ENCODE measurements around the gene NOS1. TPM values are rescaled to one million over a fixed set of nuclear protein-coding genes. Genes with fewer than 3 reads are reported as not detected.

Gene NOS1
- total and polyA plus RNA-seq, 2 experiments from 2014 or later: 0.63 to 3.0 TPM

GRCh38 chr12:117209626-117210025, 151.8 kb downstream of the NOS1 start:
- H3K4me3 Mint-ChIP-seq: no peak overlapping the region
- ATAC-seq (no peak), DNase-seq (ENCODE audit: low spot score) (no peak)
- H3K27me3 ChIP-seq (ENCODE audit: insufficient read depth): no peaks in the 10 kb centered on the region
- H3K4me1 Mint-ChIP-seq: peaks cover 19% of the 10 kb centered on the region
- H3K79me2 ChIP-seq (replicated peaks; ENCODE audit: insufficient read depth): no peaks in the 10 kb centered on the region
- no peaks in the 10 kb centered on the region for H4K20me1 ChIP-seq (replicated peaks; ENCODE audit: insufficient read depth)
- no peak overlapping the region for H3K4me2 ChIP-seq
- no peak overlapping the region for H3K27ac ChIP-seq (ENCODE audit: low read depth)
- H3K4me1 ChIP-seq (ENCODE audit: insufficient read depth): peaks cover 8% of the 10 kb centered on the region
- no peak overlapping the region for H3K27ac Mint-ChIP-seq
- no peak overlapping the region for H3K4me3 ChIP-seq
- H3K9me3 Mint-ChIP-seq: no peaks in the 10 kb centered on the region
- no peaks in the 10 kb centered on the region for H3F3A ChIP-seq (replicated peaks; ENCODE audit: low read depth)
- TF ChIP-seq STAT1 (IDR thresholded peaks at IDR 0.05; ENCODE audit: unreplicated experiment) (no peak), ZNF114 (CRISPR knock-in tag; IDR thresholded peaks at IDR 0.05) (no peak), CREB1 (CRISPR knock-in tag; IDR thresholded peaks at IDR 0.05; ENCODE audit: low read depth) (no peak), EZH2 (IDR thresholded peaks at IDR 0.05; ENCODE audit: low read depth, unreplicated experiment) (no peak), ZNF331 (CRISPR knock-in tag; IDR thresholded peaks at IDR 0.05; ENCODE audit: low read depth) (no peak)
- no peaks in the 10 kb centered on the region for H3K36me3 ChIP-seq (ENCODE audit: insufficient read depth)
- H3K27me3 Mint-ChIP-seq (ENCODE audit: insufficient read depth, low read depth, poor library complexity): peaks cover 17% of the 10 kb centered on the region
- H2AFZ ChIP-seq: no peak overlapping the region
- H3K9me2 ChIP-seq (ENCODE audit: insufficient read depth): no peaks in the 10 kb centered on the region
- H3K36me3 Mint-ChIP-seq (ENCODE audit: low read depth): no peaks in the 10 kb centered on the region; the same call in 2 of the 3 replicates

GRCh38 chr12:117208811-117209455, 152.5 kb downstream of the NOS1 start:
- no peak for DNase-seq (ENCODE audit: low spot score)
- H3K79me2 ChIP-seq (replicated peaks; ENCODE audit: insufficient read depth): no peaks in the 10 kb centered on the region
- Mint-ChIP-seq H3K4me3 (no peak overlapping the region), H3K4me1 (peaks cover 19% of the 10 kb centered on the region), H3K27ac (no peak overlapping the region), H3K9me3 (no peaks in the 10 kb centered on the region), H3K36me3 (ENCODE audit: low read depth) (no peaks in the 10 kb centered on the region; the same call in 2 of the 3 replicates), H3K27me3 (ENCODE audit: insufficient read depth, low read depth, poor library complexity) (peaks cover 12% of the 10 kb centered on the region)
- no peak for ATAC-seq
- no peaks in the 10 kb centered on the region for H3F3A ChIP-seq (replicated peaks; ENCODE audit: low read depth)
- H3K27ac ChIP-seq (ENCODE audit: low read depth): no peak overlapping the region
- no peak overlapping the region for H3K4me3 ChIP-seq
- H4K20me1 ChIP-seq (replicated peaks; ENCODE audit: insufficient read depth): no peaks in the 10 kb centered on the region
- no peaks in the 10 kb centered on the region for H3K9me2 ChIP-seq (ENCODE audit: insufficient read depth)
- no peak overlapping the region for H2AFZ ChIP-seq
- no peaks in the 10 kb centered on the region for H3K36me3 ChIP-seq (ENCODE audit: insufficient read depth)
- H3K4me2 ChIP-seq: no peak overlapping the region
- H3K4me1 ChIP-seq (ENCODE audit: insufficient read depth): peaks cover 8% of the 10 kb centered on the region
- no peaks in the 10 kb centered on the region for H3K27me3 ChIP-seq (ENCODE audit: insufficient read depth)
- no peak for TF ChIP-seq EZH2 (IDR thresholded peaks at IDR 0.05; ENCODE audit: low read depth, unreplicated experiment)
- no peak for TF ChIP-seq POLR2AphosphoS5 (IDR thresholded peaks at IDR 0.05; ENCODE audit: low read depth)
- no peak for TF ChIP-seq ETS1 (IDR thresholded peaks at IDR 0.05)
- TF ChIP-seq CREB1 (CRISPR knock-in tag; IDR thresholded peaks at IDR 0.05; ENCODE audit: low read depth): no peak
- no peak for TF ChIP-seq JUNB (IDR thresholded peaks at IDR 0.05; ENCODE audit: unreplicated experiment)
- TF ChIP-seq EZH2phosphoT487 (IDR thresholded peaks at IDR 0.05; ENCODE audit: unreplicated experiment): no peak
- no peak for TF ChIP-seq ZNF114 (CRISPR knock-in tag; IDR thresholded peaks at IDR 0.05)
- no peak for TF ChIP-seq REST (IDR thresholded peaks at IDR 0.05; ENCODE audit: unreplicated experiment)
- TF ChIP-seq ZNF331 (CRISPR knock-in tag; IDR thresholded peaks at IDR 0.05; ENCODE audit: low read depth): no peak
- TF ChIP-seq NANOG (IDR thresholded peaks at IDR 0.05; ENCODE audit: borderline replicate concordance): no peak
- no peak for TF ChIP-seq STAT1 (IDR thresholded peaks at IDR 0.05; ENCODE audit: unreplicated experiment)
